GM12878 (cell line): ENCODE results near the gene IRF4. TPM values are rescaled to one million over a fixed set of nuclear protein-coding genes. Genes with fewer than 3 reads are reported as not detected.

Experiments used
- ASH2L ChIP-seq: fragments of 300-600, 200-600 bp; sonication (generic); IDR thresholded peaks from 2 replicates; pipeline ENCODE4 v1.6.1; 2017; ENCODE audit warnings: low read depth, mild to moderate bottlenecking, borderline replicate concordance
- E4F1 ChIP-seq: fragments of 450-650 bp; IDR thresholded peaks from 2 replicates; pipeline ENCODE4 v1.6.1; 2018; ENCODE audit warnings: borderline replicate concordance, mild to moderate bottlenecking; ENCODE audit not compliant: partially characterized antibody
- ELK1 ChIP-seq: IDR thresholded peaks from 2 replicates; pipeline ENCODE4 v1.6.1; 2012; ENCODE audit warnings: low read depth, low read length, improper control_type of control experiment
- ESRRA ChIP-seq: IDR thresholded peaks from 2 replicates; pipeline ENCODE4 v1.6.1; 2012; ENCODE audit warnings: mild to moderate bottlenecking, low read length, improper control_type of control experiment
- IKZF2 ChIP-seq, 2 experiments: fragments of 450-650 bp; IDR thresholded peaks; 2 replicates each; pipeline ENCODE4 v1.6.1; 2017; ENCODE audit warnings: mild to moderate bottlenecking in 2 of 2, moderate library complexity in 2 of 2
- NFYA ChIP-seq: IDR thresholded peaks from 2 replicates; pipeline ENCODE4 v1.6.1; 2011; ENCODE audit warnings: low read depth, mild to moderate bottlenecking, low read length, improper control_type of control experiment, borderline replicate concordance
- RCOR1 ChIP-seq: conservative IDR thresholded peaks from 2 replicates; pipeline ENCODE4 v1.6.1; 2012; ENCODE audit warnings: low read depth, low read length, improper control_type of control experiment
- REST ChIP-seq: IDR thresholded peaks from 2 replicates; pipeline ENCODE4 v1.6.1; 2012; ENCODE audit warnings: mild to moderate bottlenecking, low read depth, low read length
- SIX5 ChIP-seq: IDR thresholded peaks from 2 replicates; pipeline ENCODE4 v1.6.1; 2011; ENCODE audit warnings: mild to moderate bottlenecking, low read depth, low read length, moderate library complexity; ENCODE audit not compliant: severe bottlenecking
- SUZ12 ChIP-seq: fragments of 200-600 bp; sonication (generic); IDR thresholded peaks from one replicate; pipeline ENCODE4 v1.6.1; 2018; ENCODE audit warnings: antibody characterized with exemption, mild to moderate bottlenecking; ENCODE audit not compliant: unreplicated experiment
- ZNF24 ChIP-seq: fragments of 450-650 bp; IDR thresholded peaks from 2 replicates; pipeline ENCODE4 v1.6.1; 2017; ENCODE audit warnings: antibody characterized with exemption, mild to moderate bottlenecking
- ZNF274 ChIP-seq: IDR thresholded peaks from one replicate; pipeline ENCODE4 v1.8.0; 2011; ENCODE audit not compliant: insufficient read length, insufficient read depth
- ZNF687 ChIP-seq: fragments of 450-650 bp; IDR thresholded peaks from 2 replicates; pipeline ENCODE4 v1.6.1; 2017; ENCODE audit warnings: mild to moderate bottlenecking, moderate library complexity
- ZZZ3 ChIP-seq: IDR thresholded peaks from 2 replicates; pipeline ENCODE4 v1.6.1; 2011; ENCODE audit warnings: low read depth; ENCODE audit not compliant: control insufficient read depth, insufficient read length
- polyA plus RNA-seq, 11 experiments: library from polyadenylated mRNA; depleted of rRNA in 4 of 11; unstranded in 6 of 11; stranded (reverse) in 5 of 11; fragments of >200 nt; fragmentation: Nextera tagmentation in 4 of 11; fragmentation: Illumina TruSeq in 1 of 11; extraction: Ambion mirVana in 4 of 11; extraction: Trizol in 1 of 11; gene quantifications; 1 replicate in 1 of 11; 2 replicates in 10 of 11; pipeline versions ENCODE4 v1.2.1 to v1.2.3, GENCODE V29; 2011 to 2016; ENCODE audit warnings: inconsistent platforms in 2 of 11, missing spikeins in 2 of 11, low read depth in 1 of 11
- total RNA-seq, 4 experiments: library from RNA; depleted of rRNA in 3 of 4; stranded (reverse); fragments of >200 nt in 3 of 4; fragmentation: Illumina TruSeq in 1 of 4; extraction: Trizol in 1 of 4; gene quantifications; 2 replicates each; pipeline versions ENCODE4 v1.2.1 to v1.2.3, GENCODE V29; 2013 to 2021
- TF ChIP-seq, protein P1 (sequence below): fragments of 450-650 bp; IDR thresholded peaks from 2 replicates; pipeline ENCODE4 v1.6.1; 2017; ENCODE audit warnings: borderline replicate concordance
- TF ChIP-seq, protein P2 (sequence below): IDR thresholded peaks from 2 replicates; pipeline ENCODE4 v1.6.1; 2012; ENCODE audit warnings: low read depth, low read length, improper control_type of control experiment

The IRF4 gene
- total and polyA plus RNA-seq, 10 of the 15 experiments (the other 5 are each of a cell fraction or from before 2014, with no cell fraction given) = 50.0 to 495 (median 257) TPM

DNA sequence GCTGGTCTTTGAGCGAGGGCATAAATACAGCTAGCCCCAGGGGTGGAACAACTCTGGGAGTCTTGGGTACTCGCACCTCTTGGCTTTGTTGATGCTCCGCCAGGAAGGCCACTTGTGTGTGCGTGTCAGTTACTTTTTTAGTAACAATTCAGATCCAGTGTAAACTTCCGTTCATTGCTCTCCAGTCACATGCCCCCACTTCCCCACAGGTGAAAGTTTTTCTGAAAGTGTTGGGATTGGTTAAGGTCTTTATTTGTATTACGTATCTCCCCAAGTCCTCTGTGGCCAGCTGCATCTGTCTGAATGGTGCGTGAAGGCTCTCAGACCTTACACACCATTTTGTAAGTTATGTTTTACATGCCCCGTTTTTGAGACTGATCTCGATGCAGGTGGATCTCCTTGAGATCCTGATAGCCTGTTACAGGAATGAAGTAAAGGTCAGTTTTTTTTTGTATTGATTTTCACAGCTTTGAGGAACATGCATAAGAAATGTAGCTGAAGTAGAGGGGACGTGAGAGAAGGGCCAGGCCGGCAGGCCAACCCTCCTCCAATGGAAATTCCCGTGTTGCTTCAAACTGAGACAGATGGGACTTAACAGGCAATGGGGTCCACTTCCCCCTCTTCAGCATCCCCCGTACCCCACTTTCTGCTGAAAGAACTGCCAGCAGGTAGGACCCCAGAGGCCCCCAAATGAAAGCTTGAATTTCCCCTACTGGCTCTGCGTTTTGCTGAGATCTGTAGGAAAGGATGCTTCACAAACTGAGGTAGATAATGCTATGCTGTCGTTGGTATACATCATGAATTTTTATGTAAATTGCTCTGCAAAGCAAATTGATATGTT, 19.2 kb downstream of the IRF4 start (continued):
- TF ChIP-seq ZNF274 = no peak
- TF ChIP-seq ELK1 = no peak
- no peak for TF ChIP-seq SIX5
- no peak for TF ChIP-seq NFYA
- no peak for TF ChIP-seq ZNF24
- no peak for TF ChIP-seq ESRRA
- no peak for TF ChIP-seq E4F1
- TF ChIP-seq REST = no peak
- no peak for TF ChIP-seq ZZZ3
- TF ChIP-seq ASH2L = no peak
- TF ChIP-seq, protein P1, sequence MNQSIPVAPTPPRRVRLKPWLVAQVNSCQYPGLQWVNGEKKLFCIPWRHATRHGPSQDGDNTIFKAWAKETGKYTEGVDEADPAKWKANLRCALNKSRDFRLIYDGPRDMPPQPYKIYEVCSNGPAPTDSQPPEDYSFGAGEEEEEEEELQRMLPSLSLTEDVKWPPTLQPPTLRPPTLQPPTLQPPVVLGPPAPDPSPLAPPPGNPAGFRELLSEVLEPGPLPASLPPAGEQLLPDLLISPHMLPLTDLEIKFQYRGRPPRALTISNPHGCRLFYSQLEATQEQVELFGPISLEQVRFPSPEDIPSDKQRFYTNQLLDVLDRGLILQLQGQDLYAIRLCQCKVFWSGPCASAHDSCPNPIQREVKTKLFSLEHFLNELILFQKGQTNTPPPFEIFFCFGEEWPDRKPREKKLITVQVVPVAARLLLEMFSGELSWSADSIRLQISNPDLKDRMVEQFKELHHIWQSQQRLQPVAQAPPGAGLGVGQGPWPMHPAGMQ = no peak
- no peak for TF ChIP-seq IKZF2 (IDR thresholded peaks at IDR 0.05)
- no peak for TF ChIP-seq SUZ12
- no peak for TF ChIP-seq RCOR1
- TF ChIP-seq, protein P2, sequence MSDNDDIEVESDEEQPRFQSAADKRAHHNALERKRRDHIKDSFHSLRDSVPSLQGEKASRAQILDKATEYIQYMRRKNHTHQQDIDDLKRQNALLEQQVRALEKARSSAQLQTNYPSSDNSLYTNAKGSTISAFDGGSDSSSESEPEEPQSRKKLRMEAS = no peak
- no peak for TF ChIP-seq ZNF687
